GM18870 (cell line): ENCODE data around the gene RBFOX1.

ENCODE experiments used
- ATAC-seq: cut with Tn5 transposase; IDR thresholded peaks from one replicate; pipeline ENCODE4 v1.9.1; 2021; ENCODE audit warnings: moderate library complexity; ENCODE audit not compliant: unreplicated experiment

The RBFOX1 gene

GRCh38 chr16:7334801-7335560, 2.3 kb downstream of the RBFOX1 start:
- ATAC-seq, result no peak

- ATAC-seq, result no peak
Measured at GRCh38 chr16:7335991-7336634, 3.5 kb downstream of the RBFOX1 start.

GRCh38 chr16:7336742-7337141, 4.1 kb downstream of the RBFOX1 start:
- ATAC-seq, result no peak

- no peak for ATAC-seq
Measured at GRCh38 chr16:7338826-7339225, 6.2 kb downstream of the RBFOX1 start.

- no peak for ATAC-seq
Measured at GRCh38 chr16:7339700-7340099, 7.1 kb downstream of the RBFOX1 start.

GRCh38 chr16:7340938-7341337, 8.3 kb downstream of the RBFOX1 start:
- ATAC-seq, result no peak

GRCh38 chr16:7342598-7342997, 10.0 kb downstream of the RBFOX1 start:
- ATAC-seq, result no peak

GRCh38 chr16:7343243-7343642, 10.6 kb downstream of the RBFOX1 start:
- ATAC-seq, result no peak

- no peak for ATAC-seq
Measured at GRCh38 chr16:7344830-7345780, 12.5 kb downstream of the RBFOX1 start.

GRCh38 chr16:7350806-7351205, 18.2 kb downstream of the RBFOX1 start:
- ATAC-seq, result no peak

GRCh38 chr16:7351610-7352510, 19.2 kb downstream of the RBFOX1 start:
- ATAC-seq, result no peak

- ATAC-seq, result no peak
Measured at GRCh38 chr16:7355758-7356157, 23.1 kb downstream of the RBFOX1 start.

- no peak for ATAC-seq
Measured at GRCh38 chr16:7361416-7362129, 28.9 kb downstream of the RBFOX1 start.

- ATAC-seq, result no peak
Measured at GRCh38 chr16:7362231-7362630, 29.6 kb downstream of the RBFOX1 start.

- no peak for ATAC-seq
Measured at GRCh38 chr16:7363422-7364417, 31.1 kb downstream of the RBFOX1 start.

GRCh38 chr16:7366041-7366440, 33.4 kb downstream of the RBFOX1 start:
- ATAC-seq, result no peak

- no peak for ATAC-seq
Measured at GRCh38 chr16:7366993-7367880, 34.6 kb downstream of the RBFOX1 start.

GRCh38 chr16:7369204-7369603, 36.6 kb downstream of the RBFOX1 start:
- ATAC-seq, result no peak
